EH (cell line): ENCODE results near the gene RAD51AP2.

Source experiments
- DNase-seq: peaks from one replicate; pipeline ENCODE4 v3.0.0-alpha.2; 2015; ENCODE audit warnings: low read depth

The RAD51AP2 gene

DNA sequence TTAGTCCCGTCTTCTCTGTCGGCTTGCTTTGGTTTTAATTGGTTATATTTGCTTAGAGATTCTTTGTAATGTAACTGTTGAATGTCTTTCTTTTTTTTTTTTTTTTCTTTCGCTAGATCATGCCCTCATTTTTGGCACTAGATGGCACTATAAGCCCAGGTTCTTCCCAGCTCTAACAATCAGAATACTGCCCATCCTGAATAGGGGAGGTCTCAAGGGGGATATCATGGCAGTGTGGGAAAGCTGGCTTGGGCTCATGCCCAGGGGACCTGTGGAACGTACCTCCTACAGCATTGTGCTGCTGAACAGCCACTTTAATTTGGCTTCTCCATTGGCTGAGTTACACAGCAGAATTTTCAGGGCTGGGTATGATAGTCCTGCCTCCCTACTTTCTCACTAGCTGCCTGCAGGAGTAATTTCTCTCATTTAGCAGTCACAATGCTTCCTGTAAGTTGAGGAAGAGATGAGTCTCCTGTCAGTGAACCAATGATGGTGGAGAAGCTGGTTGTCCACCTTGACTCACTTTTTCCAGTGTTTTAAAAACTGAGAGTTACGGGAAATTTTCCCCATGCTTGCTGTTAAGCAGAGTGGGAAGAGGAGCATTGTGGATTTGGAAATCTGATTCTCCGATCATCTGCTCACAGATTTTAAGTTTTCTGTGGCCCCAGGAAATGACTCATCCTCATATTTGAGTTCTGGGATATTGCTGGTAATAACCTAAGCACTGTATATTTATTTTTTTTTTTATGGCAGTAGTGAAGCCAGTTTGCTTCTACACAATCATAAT, 47.2 kb downstream of the RAD51AP2 start:
- DNase-seq, result peak; percentile 7

DNA sequence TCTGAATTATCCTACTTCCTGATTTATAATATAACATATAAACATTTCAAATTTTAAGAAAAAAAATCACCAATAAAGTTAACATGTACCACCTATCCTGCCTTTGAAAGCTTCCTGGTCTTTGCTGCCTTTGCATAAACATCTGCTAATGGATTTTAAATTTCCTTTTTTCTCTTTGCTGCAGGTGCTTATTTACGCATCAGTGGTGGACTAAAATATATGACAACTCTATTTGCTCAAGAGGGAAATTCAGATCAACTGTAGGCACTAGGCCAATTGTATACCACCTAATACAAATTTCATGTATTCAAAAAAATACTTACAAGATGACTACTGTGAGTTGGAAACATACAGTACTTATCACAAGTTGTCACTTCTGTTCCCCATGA, 57.2 kb downstream of the RAD51AP2 start:
- DNase-seq, result no peak
